AG08396 (cell line): Measurements from ENCODE around the gene AMPH.
"Not testable (repeated sequence)": the region's sequence is repeated elsewhere in the genome, so short reads cannot be mapped to it uniquely, and the experiment has no call there.

Experiments used
- DNase-seq: peaks from one replicate; pipeline ENCODE4 v3.0.0; 2012; ENCODE audit warnings: low spot score, mixed read lengths

AMPH gene

DNA sequence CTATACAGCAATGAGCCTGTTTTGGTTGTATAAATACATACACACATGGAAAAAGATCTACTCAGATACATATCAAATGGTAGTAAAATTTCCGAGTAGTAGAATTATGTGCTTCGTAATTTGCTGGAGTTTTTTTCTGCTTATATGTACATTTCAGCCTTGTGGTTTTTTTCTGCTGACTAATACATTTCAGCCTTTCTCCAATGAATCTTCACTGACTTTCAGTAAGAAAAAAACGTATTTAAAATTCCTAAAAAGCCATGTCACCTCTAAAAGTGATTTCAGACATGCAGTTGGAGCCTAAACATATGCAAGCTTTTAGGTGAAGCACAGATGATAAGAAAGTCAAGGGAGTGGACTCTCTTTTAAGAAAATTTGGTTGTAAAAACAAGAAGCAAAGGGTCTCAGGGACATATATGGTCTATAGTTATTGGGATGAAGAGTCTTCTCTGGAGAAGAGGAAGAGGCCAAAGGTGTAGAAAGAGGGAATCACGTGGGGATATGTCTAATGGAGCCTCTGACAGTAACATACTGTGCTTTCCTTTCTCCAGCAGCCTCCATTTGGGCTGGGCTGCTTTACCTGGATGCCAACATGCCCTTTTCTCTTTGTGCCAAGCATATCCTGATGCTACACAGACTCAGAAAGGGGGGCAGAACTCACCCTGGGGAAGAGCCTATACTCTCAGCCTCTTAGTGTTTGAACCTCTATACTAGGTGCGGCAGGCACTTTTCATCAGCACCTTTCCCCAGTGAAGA lies 2.4 kb downstream of the AMPH start:
- DNase-seq: no peak

DNA sequence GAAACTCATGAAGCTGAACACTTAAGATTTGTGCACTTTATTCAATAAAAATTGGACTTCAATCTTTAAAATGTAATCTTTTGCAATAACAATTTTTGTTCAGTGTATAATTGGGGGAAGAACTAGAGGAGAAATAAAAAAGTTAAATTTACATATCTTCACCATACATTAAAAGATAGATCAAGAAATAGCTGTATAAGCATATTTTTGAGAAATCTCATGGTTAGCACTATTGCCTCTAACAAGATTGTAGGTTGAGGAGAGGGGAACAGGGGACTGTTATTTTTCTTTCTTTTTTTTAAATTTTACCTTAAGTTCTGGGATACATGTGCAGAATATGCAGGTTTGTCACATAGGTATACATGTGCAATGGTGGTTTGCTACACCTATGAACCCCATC lies 5.3 kb downstream of the AMPH start:
- DNase-seq: no peak

DNA sequence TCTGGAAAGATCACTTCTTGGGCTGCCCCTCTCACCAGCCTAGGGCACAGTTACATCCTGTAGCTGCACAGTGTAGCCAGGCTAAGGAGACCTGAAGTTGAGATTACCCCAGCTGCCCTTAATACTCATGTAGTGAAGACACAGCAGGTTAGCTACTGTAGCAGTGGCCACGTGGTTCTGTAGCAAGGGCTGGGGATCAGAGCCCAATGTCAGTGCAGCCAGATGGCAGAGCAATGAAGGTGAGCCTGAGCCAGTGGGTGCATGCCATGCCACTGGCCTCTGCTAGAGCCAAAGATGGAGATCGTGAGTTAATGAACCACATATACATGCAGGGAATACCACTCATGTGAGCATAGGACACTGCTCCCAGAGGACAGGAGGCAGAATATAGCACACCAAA lies 15.5 kb downstream of the AMPH start:
- DNase-seq: no peak

DNA sequence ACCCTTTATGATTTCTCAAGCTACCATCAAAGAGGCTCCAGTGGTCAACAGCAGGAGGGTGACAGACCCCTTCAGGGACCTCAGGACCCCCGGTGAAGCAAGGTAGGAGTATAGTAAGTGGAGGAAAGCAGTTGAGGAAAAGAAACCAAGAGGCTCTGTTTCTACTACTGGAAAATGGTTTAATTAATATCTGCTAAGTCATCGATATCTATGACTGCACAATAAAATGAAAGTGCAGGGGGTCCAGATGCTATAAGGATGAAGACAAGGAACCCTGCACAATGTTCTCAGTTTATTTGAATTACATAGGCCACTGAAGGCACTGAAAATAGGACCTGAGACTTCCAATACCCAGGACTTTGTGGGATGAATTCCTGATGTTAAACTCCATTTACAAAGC lies 23.7 kb downstream of the AMPH start:
- DNase-seq: no peak

DNA sequence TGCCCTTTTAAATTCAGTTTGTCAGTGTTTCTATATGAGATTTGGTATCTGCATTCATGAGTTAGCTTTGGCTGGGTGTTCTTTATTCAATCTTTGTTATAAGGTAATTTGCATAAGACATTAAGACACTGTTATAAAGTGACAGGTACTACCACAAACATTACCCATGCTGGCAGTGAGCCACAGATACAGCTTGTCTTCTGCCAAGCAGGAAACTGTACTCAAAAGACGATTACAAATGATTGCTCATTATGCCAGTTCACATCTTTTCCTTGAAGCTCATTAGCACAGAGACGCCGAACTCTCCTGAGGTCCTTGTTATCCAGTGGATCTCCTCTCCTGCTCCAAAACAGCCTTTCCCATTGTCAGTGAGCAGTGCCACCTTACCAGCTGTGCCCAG lies 30.4 kb downstream of the AMPH start:
- DNase-seq: no peak

DNA sequence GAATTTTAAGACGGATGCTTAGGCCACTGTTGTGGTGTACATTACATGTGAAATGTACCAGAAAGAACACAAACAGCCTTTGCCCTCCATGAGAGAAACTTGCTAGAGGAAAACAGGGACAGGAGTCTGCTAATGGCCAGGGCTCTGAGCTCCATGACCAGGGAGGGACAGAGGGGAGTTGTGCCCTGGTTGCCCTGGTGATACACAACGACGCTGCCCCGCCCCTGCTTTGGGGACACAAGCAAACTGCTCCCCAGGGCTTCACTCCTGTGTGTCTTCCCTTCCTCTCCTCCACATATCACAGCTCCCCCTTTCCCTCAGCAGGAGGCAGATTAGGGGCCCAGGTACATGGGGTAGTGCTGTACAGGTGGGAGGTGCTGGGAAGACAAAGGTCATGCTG lies 36.2 kb downstream of the AMPH start:
- DNase-seq: no peak

DNA sequence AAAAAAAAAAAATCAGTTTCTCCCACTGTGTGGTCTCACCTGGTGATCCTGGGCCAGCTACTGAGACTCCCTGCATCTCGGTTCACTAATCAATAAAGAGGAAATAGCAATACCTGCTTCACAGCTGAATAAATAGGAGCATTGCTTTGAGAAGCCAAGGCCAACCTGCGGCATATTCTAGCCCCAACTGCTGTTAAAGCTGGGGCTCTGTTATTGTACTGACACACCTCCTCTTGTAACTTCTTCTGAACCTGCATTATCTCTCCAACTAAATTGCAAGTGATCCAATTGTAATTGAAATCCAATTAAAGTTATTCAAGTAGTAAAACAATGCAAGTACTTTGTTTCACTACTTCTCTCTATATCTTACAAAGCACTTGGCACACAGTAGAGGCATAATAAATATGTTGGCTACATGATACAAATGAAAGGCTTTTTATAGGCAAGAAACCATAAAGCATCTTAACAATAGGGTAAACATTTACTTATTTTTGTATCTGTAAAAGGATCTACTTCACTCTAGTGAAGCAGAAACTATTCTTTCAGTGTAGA lies 38.4 kb downstream of the AMPH start:
- DNase-seq: no peak

DNA sequence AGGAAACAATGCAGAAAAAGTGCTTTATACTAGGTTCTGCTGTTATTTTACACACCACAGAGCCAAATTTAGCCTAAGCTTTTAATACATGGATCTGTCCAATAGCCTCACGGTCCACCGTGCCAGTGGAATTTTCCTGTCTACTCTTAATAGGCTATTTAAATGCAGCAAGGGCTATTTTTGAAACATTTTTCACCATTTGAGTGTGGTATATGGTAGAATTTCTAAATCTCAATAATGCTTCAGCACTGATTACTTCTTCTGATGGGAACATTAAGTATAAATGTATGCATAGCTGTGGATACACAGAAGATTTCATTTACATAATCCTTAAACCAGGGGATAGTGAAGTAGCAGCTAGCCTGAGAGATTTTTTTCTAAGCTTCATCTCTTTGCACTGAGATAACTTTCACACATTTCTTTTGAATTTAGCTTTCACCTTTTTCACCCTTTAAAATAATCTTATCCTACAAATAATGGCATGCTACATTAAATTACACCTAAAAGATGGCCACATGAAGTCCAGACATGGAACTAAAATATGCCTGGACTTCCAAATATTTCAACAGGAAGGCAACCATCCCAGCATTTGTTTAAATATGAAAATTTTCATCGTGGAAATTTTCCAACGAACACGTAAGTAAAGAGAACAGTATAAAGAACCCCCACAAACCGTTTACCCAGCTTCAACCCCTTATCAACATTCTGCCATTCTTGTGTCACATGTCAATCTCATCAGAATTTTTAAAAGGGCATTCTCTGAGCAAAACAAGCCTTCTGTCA lies 45.4 kb downstream of the AMPH start:
- DNase-seq: no peak

DNA sequence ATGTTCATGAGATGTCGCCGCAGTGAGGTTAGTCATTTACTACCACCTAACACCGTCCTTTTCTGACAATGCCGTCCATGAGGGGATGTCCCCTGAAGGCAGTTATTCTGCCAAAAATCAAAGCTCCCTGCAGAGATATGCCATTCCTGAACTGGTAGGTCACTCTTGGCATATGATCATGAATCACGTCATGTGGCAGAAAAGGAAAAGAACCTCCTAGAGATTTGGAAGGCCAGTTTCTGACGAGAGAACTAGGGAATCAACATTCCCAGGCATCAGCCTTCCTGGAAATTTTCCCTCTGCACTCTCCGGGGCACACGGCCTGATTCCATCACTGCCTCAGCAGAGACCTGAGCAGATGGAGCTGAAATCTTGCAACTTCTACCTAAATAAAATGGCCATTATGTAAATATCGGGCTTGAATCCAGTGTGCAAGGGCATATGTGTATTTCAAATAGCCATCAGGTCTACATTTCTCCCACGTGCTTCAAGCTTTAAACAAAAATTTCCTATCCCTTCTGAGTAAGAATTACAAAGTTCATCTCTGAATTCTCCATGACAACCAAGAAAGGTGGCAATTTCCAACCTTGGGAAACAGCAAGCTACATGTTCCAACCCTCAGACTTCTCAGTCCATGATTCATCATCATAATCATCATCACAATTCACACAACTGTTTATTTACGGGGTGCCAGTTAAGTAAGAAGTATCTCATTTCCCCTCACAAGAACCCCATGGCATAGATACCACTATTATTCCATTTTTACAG lies 46.5 kb downstream of the AMPH start:
- peak; percentile 32 for DNase-seq

DNA sequence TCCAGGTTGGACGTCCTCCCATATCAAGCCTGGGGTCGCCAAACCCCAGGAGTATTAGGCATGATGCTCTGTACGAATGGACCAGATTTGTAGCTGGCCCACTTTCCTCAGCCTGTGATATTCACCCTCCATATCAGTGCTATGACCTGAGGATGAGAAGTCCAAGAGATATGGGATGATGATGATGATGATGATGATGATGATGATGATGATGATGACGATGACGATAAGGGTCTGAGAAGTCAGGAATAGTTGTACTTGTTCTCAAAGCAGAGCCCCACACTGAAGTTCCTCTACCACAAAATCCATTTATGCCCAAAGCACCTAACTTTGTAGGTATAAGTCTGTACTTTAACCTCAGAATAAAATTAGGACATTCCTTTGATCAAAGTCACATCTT lies 50.7 kb downstream of the AMPH start:
- no peak for DNase-seq

DNA sequence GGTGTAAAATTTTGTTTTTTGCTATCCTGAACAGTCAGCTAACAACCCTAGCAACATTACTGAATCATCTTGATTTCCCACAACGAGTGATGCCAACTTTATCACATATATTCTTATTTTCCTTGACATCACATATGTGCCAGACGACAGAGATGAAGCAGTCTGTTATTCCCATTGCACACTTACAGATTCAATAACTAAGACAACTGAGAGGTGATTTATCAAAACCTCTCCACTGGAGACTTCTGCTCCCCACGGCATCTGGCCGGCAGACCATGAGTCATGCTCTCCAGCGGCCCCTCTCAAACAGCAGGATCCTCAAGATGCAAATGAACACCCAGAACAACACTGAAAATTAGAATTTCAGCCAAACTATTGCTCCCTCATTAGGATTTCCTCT lies 57.1 kb downstream of the AMPH start:
- DNase-seq: no peak

DNA sequence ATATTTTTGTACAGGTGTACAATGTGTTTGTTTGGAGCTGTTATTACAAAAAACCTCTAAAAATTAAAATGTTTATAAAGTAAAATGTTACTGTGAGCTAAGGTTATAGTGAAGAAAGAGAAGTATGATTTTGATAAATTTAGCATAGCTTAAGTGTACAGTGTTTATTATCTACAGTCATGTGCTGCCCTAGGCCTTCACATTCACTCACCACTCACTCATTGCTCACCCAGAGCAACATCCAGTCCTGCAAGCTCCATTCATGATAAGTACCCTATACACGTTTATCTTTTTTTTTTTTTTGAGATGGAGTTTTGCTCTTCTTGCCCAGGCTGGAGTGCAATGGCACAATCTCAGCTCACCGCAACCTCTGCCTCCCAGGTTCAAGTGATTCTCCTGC lies 59.6 kb downstream of the AMPH start:
- DNase-seq: not testable (repeated sequence)

DNA sequence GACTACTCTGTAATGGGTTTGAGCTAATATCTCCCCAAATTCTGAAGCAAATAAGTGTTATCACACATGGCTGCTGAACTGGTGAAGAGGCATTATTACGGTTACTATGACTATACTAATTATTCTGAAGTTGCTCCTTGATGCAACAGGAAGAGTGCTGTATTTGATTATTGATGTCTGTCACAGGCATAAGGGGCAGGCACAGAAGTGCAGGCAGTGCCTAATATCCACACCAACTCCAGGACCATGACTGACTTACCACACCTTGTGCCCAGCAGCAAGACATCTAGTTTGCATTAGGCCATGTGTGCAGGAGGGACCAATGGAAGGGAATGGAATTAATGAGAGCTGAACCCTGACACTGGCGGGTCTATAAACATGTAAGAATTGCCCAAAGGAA lies 62.7 kb downstream of the AMPH start:
- no peak for DNase-seq

DNA sequence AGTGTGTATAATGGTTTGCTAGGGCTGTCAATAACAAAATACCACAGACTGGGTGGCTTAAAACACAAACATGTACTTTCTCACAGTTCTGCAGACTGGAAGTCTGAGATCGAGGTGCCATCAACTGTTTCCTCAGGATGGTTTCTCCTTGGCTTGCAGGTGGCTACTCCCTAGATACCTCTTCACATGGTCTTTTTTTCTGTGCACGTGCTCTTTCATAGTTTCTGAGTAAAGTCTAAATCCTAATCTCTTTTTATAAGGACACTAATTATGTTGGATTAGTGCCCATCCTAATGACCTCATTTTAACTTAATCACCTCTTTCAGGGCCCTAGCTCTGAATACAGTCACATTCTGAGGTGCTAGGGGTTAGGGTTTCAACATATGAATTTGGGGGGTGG lies 65.9 kb downstream of the AMPH start:
- DNase-seq: no peak

DNA sequence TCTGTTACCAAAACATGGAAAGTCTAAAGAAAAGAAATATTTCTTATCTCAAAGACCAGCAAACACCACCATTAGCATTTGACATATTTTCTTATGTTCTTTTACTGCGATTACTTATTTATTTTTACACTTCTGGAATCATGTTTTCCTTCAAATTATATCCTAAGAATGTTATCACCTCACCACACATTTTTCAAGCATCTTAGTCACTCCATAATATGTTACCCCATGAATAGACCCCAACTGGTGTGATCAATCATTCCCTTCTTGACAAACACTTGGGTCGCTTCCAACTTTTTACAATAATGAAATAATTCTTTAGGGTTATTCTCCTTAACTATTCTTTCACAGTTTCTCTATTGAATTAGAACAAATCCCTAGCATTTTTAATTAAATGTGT lies 67.4 kb downstream of the AMPH start:
- no peak for DNase-seq

DNA sequence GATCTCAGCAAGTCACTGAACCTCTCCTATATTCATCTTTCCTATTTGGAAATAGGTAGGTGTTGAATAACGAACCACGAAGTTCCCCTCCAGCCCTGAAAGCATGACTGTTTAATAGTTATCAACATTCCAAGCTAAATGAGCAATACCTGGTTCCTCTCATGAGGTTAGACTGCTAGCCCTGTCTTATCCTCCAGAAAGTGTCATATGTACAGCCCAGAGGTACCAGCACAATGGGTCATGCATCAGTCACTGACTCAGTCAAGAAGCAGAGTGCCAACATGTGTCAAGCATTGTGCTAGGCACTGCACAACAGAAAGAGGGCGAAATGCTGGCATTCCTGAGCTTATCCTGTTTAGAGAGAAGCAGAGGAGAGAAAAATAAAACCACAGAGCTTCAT lies 70.0 kb downstream of the AMPH start:
- no peak for DNase-seq

DNA sequence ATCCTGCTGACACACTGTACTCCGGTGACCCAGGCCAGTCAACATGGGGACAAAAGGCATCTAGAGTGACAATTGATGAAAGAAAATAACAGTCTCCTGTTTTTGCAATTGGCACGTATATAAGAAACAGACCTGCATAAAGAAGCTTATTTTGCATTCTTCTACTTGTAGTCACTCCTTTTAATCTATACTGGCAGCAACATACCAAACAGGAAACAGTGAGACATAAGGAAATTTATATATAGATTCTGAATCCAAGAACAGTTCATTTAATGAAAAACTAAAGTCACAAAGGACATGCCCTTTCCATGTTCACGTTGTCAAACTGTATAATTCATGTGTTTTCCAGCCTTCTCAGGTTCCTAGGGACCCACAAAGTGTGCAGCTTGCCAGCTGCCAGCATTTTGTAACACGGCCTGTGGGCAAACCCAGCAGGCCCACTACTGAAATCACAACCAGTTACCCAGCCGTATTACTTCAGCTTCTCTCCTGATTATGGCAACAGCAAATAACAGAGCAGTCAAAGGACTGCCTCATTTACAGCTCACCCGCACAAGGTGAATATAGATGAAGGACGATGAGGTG lies 72.3 kb downstream of the AMPH start:
- no peak for DNase-seq

DNA sequence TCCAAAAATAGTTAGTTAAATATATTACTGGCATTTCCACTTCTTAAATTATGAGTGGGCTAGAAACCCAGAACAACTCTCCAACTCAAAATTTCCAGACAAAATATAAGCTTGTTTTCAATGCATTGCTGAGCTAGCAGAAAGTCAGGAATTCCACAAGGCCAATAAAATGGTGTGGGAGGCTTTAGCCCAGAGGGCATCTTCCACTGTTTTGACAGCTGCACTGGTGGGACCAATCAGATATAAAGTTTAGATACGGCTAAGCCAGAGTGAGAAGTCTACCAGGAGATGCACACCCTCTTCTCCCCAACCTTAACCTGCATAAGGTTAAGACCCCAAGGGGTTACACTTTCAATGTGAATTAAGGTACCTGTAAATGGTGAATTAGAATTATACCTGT lies 76.6 kb downstream of the AMPH start:
- no peak for DNase-seq

DNA sequence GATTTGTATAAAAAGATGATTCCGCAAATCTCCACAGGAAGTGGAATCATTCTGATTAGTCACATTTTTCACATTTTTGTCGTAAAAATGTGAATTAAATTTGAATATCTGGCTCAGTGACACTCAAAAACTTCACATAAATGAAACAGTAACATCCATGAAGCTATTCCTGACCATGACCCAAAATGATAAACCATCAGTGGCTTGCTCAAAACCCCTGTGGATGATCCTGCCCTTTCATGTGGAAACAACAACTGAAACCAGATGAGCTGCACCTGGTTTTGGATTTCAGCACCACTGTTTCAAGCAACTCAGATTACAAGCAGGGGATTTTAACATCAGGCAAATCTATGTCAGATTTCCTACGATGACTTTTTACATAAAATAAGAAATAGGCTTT lies 80.3 kb downstream of the AMPH start:
- no peak for DNase-seq

DNA sequence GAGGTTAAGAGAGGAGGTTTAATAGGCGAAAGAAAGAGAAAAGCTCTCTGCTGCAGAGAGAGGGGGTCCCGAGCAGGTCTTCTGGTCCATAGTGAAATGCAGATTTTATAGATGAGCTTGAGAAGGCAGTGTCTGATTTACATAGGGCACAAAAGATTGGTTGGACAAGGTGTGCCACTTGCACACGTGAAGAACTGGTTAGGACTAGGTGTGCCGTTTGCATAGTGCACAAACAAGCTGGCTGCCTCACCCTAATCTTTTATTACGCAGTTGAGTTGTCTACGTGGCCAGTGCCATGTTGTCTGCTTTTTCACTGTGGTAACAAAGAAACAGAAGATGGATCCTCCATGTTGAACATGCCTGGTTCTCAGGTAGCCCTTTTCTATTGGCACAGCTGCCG lies 82.6 kb downstream of the AMPH start:
- DNase-seq: no peak

DNA sequence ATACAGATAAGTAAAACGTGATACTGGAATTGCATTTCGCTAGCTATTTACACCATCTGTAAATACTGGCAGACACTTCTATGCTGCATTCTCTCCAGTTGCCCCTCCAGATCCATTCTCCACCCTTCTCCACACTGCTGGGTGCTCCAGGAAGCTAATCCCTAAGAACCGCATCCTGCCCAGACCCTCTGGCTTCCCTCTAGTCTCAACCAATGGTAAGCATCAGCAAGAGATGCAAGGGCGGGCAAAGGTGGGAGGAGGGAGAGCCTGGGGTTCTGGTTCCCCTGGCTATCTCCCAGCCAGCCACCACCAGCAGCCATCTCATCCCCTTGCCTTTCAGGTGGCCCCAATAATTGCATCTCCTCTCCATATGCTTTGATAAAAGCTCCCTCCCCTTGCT lies 84.4 kb downstream of the AMPH start:
- DNase-seq: no peak

DNA sequence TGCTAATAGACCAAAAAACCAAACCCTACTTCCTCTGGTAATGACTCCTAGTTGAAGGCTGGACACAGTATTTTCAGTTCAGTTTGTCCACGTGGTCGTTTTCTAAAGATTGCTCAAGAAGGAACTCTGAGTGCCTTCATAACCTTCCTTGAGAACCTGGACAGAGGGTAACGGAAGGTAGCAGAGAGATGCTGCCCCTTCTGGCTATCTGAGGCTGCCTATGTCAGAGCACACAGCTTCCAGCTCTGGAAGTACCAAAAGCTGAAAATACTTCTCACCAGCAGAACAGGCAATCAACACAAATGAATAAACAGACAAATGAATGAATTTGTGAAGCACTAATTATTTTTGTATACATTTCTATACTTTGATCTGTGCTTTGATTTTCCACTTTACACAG lies 85.2 kb downstream of the AMPH start:
- no peak for DNase-seq
